Thyroid gland (tissue), 4 donors: Measurements from ENCODE around the gene TMEM269.

Experiments used
- POLR2A ChIP-seq, 2 donors: fragments of 450-650 bp; IDR thresholded peaks; one replicate each; pipeline ENCODE4 v1.6.1; 2017; ENCODE audit warnings: antibody characterized with exemption in 2 of 2, mild to moderate bottlenecking in 2 of 2, moderate library complexity in 1 of 2
- TF ChIP-seq, protein P1 (sequence below), 6 experiments: fragments of 200-600 bp in 3 of 6; fragments of 450-650 bp in 3 of 6; sonication (generic) in 3 of 6; IDR thresholded peaks; one replicate each; pipeline ENCODE4 v1.5.1; 2016 to 2019; ENCODE audit warnings: antibody characterized with exemption in 6 of 6, mild to moderate bottlenecking in 2 of 6, inconsistent platforms in 1 of 6, moderate library complexity in 1 of 6

DNA sequence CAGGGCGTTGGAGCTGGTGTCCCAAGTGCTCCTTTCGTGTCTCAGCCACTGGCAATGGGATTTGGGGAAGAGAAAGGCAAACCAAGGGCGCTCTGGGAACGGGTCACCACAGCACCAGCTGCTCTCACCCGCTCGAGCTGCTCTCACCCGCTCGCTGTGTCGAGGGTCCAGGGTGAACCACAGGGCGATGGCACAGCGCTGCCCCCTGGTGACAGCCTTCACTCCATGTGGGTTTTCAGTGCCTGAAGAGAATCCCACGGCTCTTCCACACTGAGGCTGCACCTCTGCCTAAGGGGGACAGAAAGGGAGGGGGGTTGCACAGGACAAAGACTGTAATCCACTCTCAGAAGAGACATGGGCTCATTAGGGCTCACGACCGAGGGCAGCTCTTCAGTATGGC lies 37.7 kb upstream of the TMEM269 start:
- no peak for TF ChIP-seq POLR2A (IDR thresholded peaks at IDR 0.05)
- TF ChIP-seq, protein P1, sequence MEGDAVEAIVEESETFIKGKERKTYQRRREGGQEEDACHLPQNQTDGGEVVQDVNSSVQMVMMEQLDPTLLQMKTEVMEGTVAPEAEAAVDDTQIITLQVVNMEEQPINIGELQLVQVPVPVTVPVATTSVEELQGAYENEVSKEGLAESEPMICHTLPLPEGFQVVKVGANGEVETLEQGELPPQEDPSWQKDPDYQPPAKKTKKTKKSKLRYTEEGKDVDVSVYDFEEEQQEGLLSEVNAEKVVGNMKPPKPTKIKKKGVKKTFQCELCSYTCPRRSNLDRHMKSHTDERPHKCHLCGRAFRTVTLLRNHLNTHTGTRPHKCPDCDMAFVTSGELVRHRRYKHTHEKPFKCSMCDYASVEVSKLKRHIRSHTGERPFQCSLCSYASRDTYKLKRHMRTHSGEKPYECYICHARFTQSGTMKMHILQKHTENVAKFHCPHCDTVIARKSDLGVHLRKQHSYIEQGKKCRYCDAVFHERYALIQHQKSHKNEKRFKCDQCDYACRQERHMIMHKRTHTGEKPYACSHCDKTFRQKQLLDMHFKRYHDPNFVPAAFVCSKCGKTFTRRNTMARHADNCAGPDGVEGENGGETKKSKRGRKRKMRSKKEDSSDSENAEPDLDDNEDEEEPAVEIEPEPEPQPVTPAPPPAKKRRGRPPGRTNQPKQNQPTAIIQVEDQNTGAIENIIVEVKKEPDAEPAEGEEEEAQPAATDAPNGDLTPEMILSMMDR (IDR thresholded peaks at IDR 0.05): peak in 4 of 6 experiments; percentile 53 to 64 (median 60)
